Hepatocyte (in vitro differentiated cells): ENCODE results near the gene CCDC34. TPM values are rescaled to one million over a fixed set of nuclear protein-coding genes. Genes with fewer than 3 reads are reported as not detected.

Source experiments
- DNase-seq: peaks from one replicate; pipeline ENCODE4 v3.0.0-alpha.2; 2016; ENCODE audit warnings: low spot score
- H2AFZ ChIP-seq: fragments of 200-600 bp; sonication (generic); 2 replicates; pipeline ENCODE4 v1.6.0; 2016; ENCODE audit warnings: antibody characterized with exemption, mild to moderate bottlenecking
- H3K27ac ChIP-seq: fragments of 200-600 bp; sonication (generic); 2 replicates; pipeline ENCODE4 v1.5.1; 2016; ENCODE audit warnings: mild to moderate bottlenecking
- H3K27me3 ChIP-seq: fragments of 200-600 bp; sonication (generic); 2 replicates; pipeline ENCODE4 v1.6.1; 2016
- H3K36me3 ChIP-seq: fragments of 200-600 bp; sonication (generic); replicated peaks from 2 replicates; pipeline ENCODE4 v1.5.1; 2016; ENCODE audit warnings: low read depth; ENCODE audit not compliant: insufficient read depth
- H3K4me1 ChIP-seq: fragments of 200-600 bp; sonication (generic); 2 replicates; pipeline ENCODE4 v1.5.1; 2016; ENCODE audit warnings: mild to moderate bottlenecking, moderate library complexity; ENCODE audit not compliant: insufficient read depth
- H3K4me2 ChIP-seq: fragments of 200-600 bp; sonication (generic); 2 replicates; pipeline ENCODE4 v1.6.0; 2016
- H3K4me3 ChIP-seq: fragments of 200-600 bp; sonication (generic); 2 replicates; pipeline ENCODE4 v1.5.1; 2016; ENCODE audit warnings: mild to moderate bottlenecking
- H3K79me2 ChIP-seq: fragments of 200-600 bp; sonication (generic); 2 replicates; pipeline ENCODE4 v1.6.0; 2017; ENCODE audit warnings: mild to moderate bottlenecking
- H3K9me2 ChIP-seq: fragments of 200-600 bp; sonication (generic); replicated peaks from 2 replicates; pipeline ENCODE4 v1.6.0; 2017; ENCODE audit warnings: mild to moderate bottlenecking; ENCODE audit not compliant: insufficient read depth
- H3K9me3 ChIP-seq: fragments of 200-600 bp; sonication (generic); 2 replicates; pipeline ENCODE4 v1.5.1; 2016; ENCODE audit warnings: low read depth, mild to moderate bottlenecking
- H4K20me1 ChIP-seq: fragments of 200-600 bp; sonication (generic); 2 replicates; pipeline ENCODE4 v1.6.0; 2016; ENCODE audit warnings: mild to moderate bottlenecking; ENCODE audit not compliant: insufficient read depth, poor library complexity, severe bottlenecking
- CTCF ChIP-seq: fragments of 200-600 bp; sonication (generic); IDR thresholded peaks from 2 replicates; pipeline ENCODE4 v1.5.1; 2016; ENCODE audit warnings: antibody characterized with exemption, mild to moderate bottlenecking; ENCODE audit not compliant: poor library complexity
- EZH2 ChIP-seq: fragments of 200-600 bp; sonication (generic); IDR thresholded peaks from 2 replicates; pipeline ENCODE4 v1.6.1; 2016; ENCODE audit warnings: antibody characterized with exemption, mild to moderate bottlenecking, borderline replicate concordance
- EZH2phosphoT487 ChIP-seq: fragments of 200-600 bp; sonication (generic); IDR thresholded peaks from one replicate; pipeline ENCODE4 v1.6.1; 2018; ENCODE audit warnings: antibody characterized with exemption, mild to moderate bottlenecking, low read depth, moderate library complexity; ENCODE audit not compliant: unreplicated experiment, severe bottlenecking
- WGBS: methylation state at CpG from one replicate; pipeline ENCODE4 v1.1.6; 2016; ENCODE audit warnings: low lambda C conversion rate; ENCODE audit errors: missing lambda C conversion rate; 5-methylcytosine and 5-hydroxymethylcytosine counted together
- polyA plus RNA-seq: library from polyadenylated mRNA; unstranded; fragments of >200 nt; fragmentation: Nextera tagmentation; extraction: Ambion mirVana; gene quantifications from 2 replicates; pipeline ENCODE4 v1.2.1, GENCODE V29; 2016
- total RNA-seq: library from RNA; depleted of rRNA; stranded (reverse); fragments of >200 nt; gene quantifications from 2 replicates; pipeline ENCODE4 v1.2.3, GENCODE V29; 2014

Gene CCDC34
- total and polyA plus RNA-seq, 2 experiments from 2014 or later = 6.0 to 7.5 TPM

GRCh38 chr11:27307232-27307631, 55.8 kb downstream of the CCDC34 start:
- no peaks in the 10 kb centered on the region for H3K79me2 ChIP-seq
- no peak overlapping the region for H3K4me2 ChIP-seq
- H3K9me2 ChIP-seq = no peaks in the 10 kb centered on the region
- H2AFZ ChIP-seq = no peak overlapping the region
- H3K9me3 ChIP-seq = no peaks in the 10 kb centered on the region
- TF ChIP-seq EZH2phosphoT487 = no peak
- TF ChIP-seq CTCF = no peak
- no peak for TF ChIP-seq EZH2
- no peaks in the 10 kb centered on the region for H3K36me3 ChIP-seq
- no peak overlapping the region for H3K27ac ChIP-seq
- no peak overlapping the region for H3K4me3 ChIP-seq
- peaks cover 5% of the 10 kb centered on the region for H3K4me1 ChIP-seq
- no peaks in the 10 kb centered on the region for H3K27me3 ChIP-seq
- no peaks in the 10 kb centered on the region for H4K20me1 ChIP-seq
- DNase-seq = no peak

- Histone ChIP-seq H3K36me3 (no peaks in the 10 kb centered on the region), H3K4me2 (no peak overlapping the region), H4K20me1 (no peaks in the 10 kb centered on the region), H3K9me2 (no peaks in the 10 kb centered on the region), H3K4me1 (no peaks in the 10 kb centered on the region), H3K4me3 (no peak overlapping the region), H2AFZ (no peak overlapping the region), H3K9me3 (no peaks in the 10 kb centered on the region), H3K27me3 (no peaks in the 10 kb centered on the region), H3K79me2 (no peaks in the 10 kb centered on the region), H3K27ac (no peak overlapping the region)
- TF ChIP-seq EZH2phosphoT487 (no peak), CTCF (no peak), EZH2 (no peak)
- no peak for DNase-seq
- 96% methylated on average over 3 of the region's 3 CpGs for WGBS
Observed at GRCh38 chr11:27305751-27306150, 57.3 kb downstream of the CCDC34 start.

- 87% methylated on average over 8 of the region's 8 CpGs for WGBS
- H3K4me3 ChIP-seq = no peak overlapping the region
- H3K36me3 ChIP-seq = no peaks in the 10 kb centered on the region
- H3K4me1 ChIP-seq = no peaks in the 10 kb centered on the region
- H3K79me2 ChIP-seq = no peaks in the 10 kb centered on the region
- no peaks in the 10 kb centered on the region for H3K9me2 ChIP-seq
- no peaks in the 10 kb centered on the region for H3K9me3 ChIP-seq
- TF ChIP-seq EZH2 (no peak), CTCF (no peak), EZH2phosphoT487 (no peak)
- H4K20me1 ChIP-seq = no peaks in the 10 kb centered on the region
- DNase-seq = no peak
- H3K4me2 ChIP-seq = no peak overlapping the region
- no peak overlapping the region for H2AFZ ChIP-seq
- no peaks in the 10 kb centered on the region for H3K27me3 ChIP-seq
- H3K27ac ChIP-seq = no peak overlapping the region
Observed at GRCh38 chr11:27304514-27304913, 58.5 kb downstream of the CCDC34 start.

GRCh38 chr11:27303903-27304302, 59.1 kb downstream of the CCDC34 start:
- Histone ChIP-seq H2AFZ (no peak overlapping the region), H3K27ac (no peak overlapping the region), H3K79me2 (no peaks in the 10 kb centered on the region), H3K9me3 (no peaks in the 10 kb centered on the region), H3K4me3 (no peak overlapping the region), H3K27me3 (no peaks in the 10 kb centered on the region), H4K20me1 (no peaks in the 10 kb centered on the region), H3K4me1 (no peaks in the 10 kb centered on the region), H3K9me2 (no peaks in the 10 kb centered on the region), H3K36me3 (no peaks in the 10 kb centered on the region), H3K4me2 (no peak overlapping the region)
- WGBS = 77% methylated on average over 5 of the region's 5 CpGs
- DNase-seq = no peak
- TF ChIP-seq CTCF (no peak), EZH2phosphoT487 (no peak)
